NT2/D1 (cell line): ENCODE data around the gene EEF1E1.

Experiments
- SUZ12 ChIP-seq: IDR thresholded peaks from 2 replicates; pipeline ENCODE4 v1.6.1; 2011; ENCODE audit not compliant: insufficient read length, insufficient read depth; ENCODE audit errors: extremely low read depth
- YY1 ChIP-seq: IDR thresholded peaks from 2 replicates; pipeline ENCODE4 v1.6.1; 2011; ENCODE audit not compliant: insufficient read length, insufficient read depth

- TF ChIP-seq SUZ12 (no peak), YY1 (no peak)
These were observed 48.1 kb downstream of the EEF1E1 start for GRCh38 chr6:8054276-8054675.
